ENCODE measurements around the gene AP1S1.
A peak's percentile ranks its signal among the peaks of the same experiment; 100 is the strongest.
"Not testable (repeated sequence)": the region's sequence is repeated elsewhere in the genome, so short reads cannot be mapped to it uniquely, and the experiment has no call there.

The AP1S1 gene

DNA sequence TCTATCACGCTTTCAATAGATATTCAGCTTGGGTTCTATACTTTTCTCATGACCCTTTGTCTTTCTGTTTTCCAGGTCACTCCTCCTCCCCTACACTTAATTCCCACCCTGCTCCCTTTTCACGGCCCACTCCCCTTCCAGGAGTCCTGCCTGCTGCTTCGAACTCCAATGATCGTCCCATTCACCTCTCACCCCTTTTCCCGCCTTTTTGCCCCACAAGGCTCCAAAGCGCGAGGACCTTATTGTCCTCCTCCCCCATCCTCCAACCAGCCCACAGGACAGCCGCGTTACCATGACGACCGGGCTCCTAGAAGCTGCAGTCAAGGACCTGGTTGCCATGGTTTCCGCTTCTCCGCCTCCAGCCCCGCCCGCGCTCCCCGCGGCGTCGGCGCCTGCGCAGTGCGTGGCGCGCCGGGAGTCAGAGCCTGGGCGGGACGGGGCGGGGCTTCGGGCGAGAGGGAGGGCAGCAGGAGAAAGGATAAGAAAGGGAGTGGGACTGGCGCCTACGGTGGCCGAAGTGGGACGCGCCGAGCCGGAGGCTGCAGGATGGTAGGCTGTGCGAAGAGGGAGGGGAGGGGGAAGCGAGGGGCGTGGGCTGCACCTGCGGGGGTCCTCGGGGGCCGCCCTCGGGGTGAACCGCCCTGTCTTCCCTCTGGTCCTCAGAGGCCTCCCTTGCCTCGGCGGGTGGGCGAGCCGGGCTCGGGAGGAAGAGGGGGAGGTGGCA lies at the start of gene AP1S1:
TSS of gene AP1S1 (plus strand) at position 508 of the 724 bp plus-strand sequence. CDS start at position 547, 39 bp downstream.
- peak; percentile 94 for DNase-seq

- no peak for DNase-seq
These were observed 49.5 kb upstream of the AP1S1 start for GRCh38 chr7:101104799-101105198.

- not testable (repeated sequence) for DNase-seq
These were observed 49.0 kb upstream of the AP1S1 start for GRCh38 chr7:101105248-101105647.

- no peak for DNase-seq
These were observed 47.9 kb upstream of the AP1S1 start for GRCh38 chr7:101106386-101106785.

DNA sequence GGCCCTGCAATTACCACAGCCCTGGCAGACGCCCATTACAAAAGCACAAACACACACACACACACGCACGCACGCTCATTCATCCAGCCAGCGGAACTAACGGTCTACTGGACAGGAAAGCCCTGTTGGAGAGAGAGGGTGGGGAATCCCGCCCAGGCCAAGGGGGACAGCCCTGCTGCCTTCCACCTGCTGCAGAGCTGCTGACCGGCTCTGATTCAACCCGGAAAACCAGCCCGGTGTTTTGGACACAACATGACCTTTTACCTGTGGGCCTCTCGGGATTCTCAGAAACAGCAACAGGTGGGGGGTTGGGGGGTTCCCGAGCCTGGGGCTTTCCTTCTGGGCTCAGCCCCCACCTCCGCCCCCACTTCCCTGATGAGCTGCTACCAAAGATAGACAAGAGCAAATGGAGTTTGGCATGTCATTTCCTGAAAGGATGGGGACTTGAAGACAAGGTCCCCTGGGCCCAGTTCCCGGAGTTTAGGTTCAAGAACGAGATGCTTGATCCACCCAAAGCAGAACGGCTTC lies 45.9 kb upstream of the AP1S1 start:
- no peak for DNase-seq

- DNase-seq = no peak
These were observed 45.3 kb upstream of the AP1S1 start for GRCh38 chr7:101108961-101109360.

GRCh38 chr7:101109368-101109767 lies 44.9 kb upstream of the AP1S1 start:
- no peak for DNase-seq

- no peak for DNase-seq
These were observed 43.0 kb upstream of the AP1S1 start for GRCh38 chr7:101111261-101111660.

GRCh38 chr7:101112233-101112632 lies 42.0 kb upstream of the AP1S1 start:
- no peak for DNase-seq

- DNase-seq = not testable (repeated sequence)
These were observed 41.1 kb upstream of the AP1S1 start for GRCh38 chr7:101113140-101113539.

- DNase-seq = no peak
These were observed 40.4 kb upstream of the AP1S1 start for GRCh38 chr7:101113836-101114235.

DNA sequence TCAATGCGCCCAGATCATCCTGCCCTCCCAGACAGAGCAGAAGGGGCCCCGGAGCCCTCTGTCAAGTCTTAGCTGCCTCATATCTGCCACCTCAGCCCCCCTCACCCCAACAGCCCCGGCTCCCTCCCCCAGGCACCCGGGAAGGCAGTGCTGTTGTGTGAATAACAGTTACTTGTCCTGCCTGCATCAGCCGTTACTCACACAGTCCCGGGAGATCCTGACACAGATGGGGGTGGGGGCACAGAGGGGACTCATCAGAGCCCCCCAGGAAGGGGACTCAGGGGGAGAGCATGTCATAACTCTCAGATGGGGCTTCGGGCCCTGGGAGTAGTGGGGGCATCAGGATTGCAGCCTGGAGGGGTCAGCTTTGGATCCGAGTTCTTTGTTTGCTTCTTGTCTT lies 39.8 kb upstream of the AP1S1 start:
- DNase-seq = no peak

GRCh38 chr7:101115215-101115614 lies 39.1 kb upstream of the AP1S1 start:
- no peak for DNase-seq

DNA sequence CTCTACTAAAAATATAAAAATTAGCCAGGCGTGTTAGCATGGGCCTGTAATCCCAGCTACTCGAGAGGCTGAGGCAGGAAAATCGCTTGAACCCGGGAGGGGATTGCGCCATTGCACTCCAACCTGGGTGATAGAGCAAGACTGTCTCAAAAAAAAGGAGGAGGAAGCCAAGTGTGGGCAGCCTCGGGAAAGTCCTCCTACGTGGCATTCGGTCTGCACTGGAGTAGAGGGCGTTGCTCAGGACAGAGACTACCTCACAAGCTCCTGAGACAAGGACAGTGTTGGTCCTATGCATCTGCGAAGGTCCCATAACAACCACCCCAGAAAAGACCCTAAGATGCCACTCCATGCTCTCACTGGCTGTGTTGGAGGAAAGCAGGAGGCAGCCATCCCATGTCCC lies 37.4 kb upstream of the AP1S1 start:
- no peak for DNase-seq

DNA sequence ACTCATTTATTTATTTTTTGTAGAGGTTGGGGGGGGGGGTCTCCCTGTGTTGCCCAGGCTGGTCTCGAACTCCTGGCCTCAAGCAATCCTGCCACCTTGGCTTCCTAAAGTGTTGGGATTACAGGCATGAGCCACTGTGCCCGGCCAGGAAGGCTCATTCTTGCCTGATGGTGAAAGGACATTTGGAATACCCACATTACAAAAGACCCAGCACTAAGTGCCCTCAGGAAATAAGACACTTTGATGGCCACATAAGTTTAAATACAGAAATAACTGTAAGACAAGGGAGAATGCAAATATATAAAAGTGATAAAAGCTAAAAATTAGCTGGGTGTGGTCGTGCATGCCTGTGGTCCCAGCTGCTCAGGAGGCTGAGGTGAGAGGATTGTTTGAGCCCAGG lies 35.4 kb upstream of the AP1S1 start:
- no peak for DNase-seq

DNA sequence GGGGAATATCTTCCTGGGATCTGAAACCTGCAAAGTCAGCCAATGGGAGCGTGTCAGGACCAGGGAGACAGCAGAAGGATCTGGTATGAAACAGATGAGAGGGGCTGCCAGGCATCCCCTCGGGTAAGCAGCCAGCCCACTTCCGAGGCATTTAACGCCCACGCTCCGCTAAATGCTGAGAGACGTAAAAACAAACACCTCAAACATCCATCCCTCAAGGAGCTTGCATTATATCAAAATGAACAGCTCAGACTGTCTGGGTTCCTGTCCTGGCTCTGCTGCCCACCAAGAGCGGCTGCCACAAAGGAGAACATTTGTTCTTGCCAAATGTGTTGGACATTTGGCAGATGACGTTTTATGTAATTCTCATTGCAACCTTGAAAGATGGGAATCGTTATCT lies 34.4 kb upstream of the AP1S1 start:
- no peak for DNase-seq

DNA sequence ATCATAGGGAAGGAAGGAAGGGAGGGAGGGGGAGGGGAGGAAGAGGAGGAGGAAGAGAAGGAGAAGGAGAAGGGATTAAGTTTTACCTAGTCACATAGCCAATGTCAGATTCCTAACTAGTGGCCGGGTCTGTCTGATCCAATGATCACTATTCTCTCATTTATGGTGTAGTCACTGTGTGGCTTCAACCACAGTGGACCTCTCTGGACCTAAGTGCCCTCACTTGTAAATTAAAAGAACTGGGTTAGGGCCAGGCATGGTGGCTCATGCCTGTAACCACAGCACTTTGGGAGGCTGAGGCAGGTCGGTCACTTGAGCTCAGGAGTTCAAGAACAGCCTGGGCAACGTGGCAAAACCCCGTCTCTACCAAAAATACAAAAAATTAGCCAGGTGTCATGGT lies 34.0 kb upstream of the AP1S1 start:
- DNase-seq = no peak

DNA sequence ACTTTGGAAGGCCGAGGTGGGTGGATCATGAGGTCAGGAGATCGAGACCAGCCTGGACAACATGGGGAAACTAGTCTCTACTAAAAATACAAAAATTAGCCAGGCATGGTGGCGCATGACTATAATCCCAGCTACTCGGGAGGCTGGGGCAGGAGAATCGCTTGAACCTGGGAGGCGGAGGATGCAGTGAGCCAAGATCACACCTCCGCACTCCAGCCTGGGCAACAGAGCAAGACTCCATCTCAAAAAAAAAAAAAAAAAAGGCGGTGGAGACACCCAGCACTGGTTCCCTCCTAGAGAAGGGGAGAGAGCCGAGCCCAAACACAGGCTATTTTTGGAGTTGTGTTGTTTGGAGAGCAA lies 32.7 kb upstream of the AP1S1 start:
- DNase-seq = not testable (repeated sequence)

- no peak for DNase-seq
These were observed 32.0 kb upstream of the AP1S1 start for GRCh38 chr7:101121991-101122932.

- DNase-seq = no peak
These were observed 31.2 kb upstream of the AP1S1 start for GRCh38 chr7:101122933-101123702.

GRCh38 chr7:101123703-101124068 lies 30.6 kb upstream of the AP1S1 start:
- DNase-seq = no peak

DNA sequence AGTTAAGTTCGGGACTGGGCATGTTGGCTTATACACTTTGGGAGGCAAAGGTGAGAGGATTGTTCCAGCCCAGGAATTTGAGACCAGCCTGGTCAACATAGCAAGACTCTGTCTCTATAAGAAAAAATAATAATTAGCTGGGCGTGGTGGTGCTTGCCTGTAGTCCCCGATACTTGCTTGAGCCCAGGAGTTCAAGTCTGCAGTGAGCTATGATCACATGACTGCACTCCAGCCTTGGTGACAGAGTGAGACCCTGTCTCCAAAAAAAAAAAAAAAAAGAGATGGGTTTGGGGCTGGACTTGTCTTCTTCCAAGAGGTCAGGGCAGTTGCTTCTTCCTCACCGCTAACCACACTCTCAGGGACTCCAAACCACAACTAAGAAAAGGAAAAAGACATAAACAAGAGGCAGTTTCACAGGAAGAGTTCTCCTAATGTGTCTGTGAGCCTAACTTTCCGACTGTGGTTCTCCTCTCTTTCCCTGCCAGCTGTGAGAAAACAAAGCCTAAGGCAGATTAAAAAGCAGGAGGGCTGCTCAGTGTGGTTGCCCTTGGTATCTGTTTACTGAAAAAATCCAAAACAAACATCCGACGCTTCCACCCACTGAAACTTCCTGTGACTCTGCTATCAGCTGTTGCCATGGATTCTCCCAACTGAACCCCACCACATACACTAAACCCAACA lies 29.8 kb upstream of the AP1S1 start:
- no peak for DNase-seq
